ENCODE measurements around the gene NXPE1. TPM values are rescaled to one million over a fixed set of nuclear protein-coding genes. Genes with fewer than 3 reads are reported as not detected.

The NXPE1 gene
- total and polyA plus RNA-seq, 9 of the 15 experiments (the other 6 are each of a cell fraction or from before 2014, with no cell fraction given), result not detected

DNA sequence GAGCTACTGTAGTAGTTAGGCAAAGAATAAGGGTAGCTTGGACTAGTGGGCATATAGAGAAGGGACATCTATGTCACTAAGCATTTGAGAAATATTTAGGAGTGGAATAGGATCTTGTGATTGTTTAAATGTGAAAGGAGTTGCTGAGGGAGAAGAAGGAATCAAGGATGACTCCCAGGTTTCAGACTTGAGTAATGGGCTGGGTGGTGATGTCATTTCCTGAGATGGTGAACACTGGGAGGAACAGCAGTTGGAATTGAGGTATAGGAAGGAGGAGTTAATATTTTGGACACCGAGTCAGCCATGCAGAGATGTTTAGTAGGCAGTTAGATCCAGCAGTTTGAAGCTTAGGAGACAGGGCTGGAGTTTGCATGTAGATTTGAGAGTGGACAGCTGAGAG lies 80.3 kb downstream of the NXPE1 start:
- 0% methylated on average over 1 of the region's 1 CpG for WGBS (ENCODE audit: insufficient coverage, low coverage, missing lambda C conversion rate)
- intact Hi-C loops (cut with micrococcal nuclease), result loop anchor here (2.0 kb wide), 1 partner anchor 139 kb away; no protein-coding TSS in a partner anchor
- Histone ChIP-seq H3K79me2 (ENCODE audit: control insufficient read depth, insufficient read depth, low read length) (no peaks in the 10 kb centered on the region), H3K9ac (ENCODE audit: insufficient read depth in 1 of 2, low read depth in 2 of 2, low read length in 2 of 2) (no peak overlapping the region), H3K4me3 (no peak overlapping the region), H3K27ac (ENCODE audit: extremely low read depth, low read depth, low read length) (no peak overlapping the region), H3K9me1 (ENCODE audit: control insufficient read depth, insufficient read depth, low read length) (no peaks in the 10 kb centered on the region), H3K27me3 (ENCODE audit: control insufficient read depth in 2 of 2, insufficient read depth in 2 of 2, low read length in 2 of 2) (no peaks in the 10 kb centered on the region; a peak in 1 of 5 replicates), H3K4me2 (ENCODE audit: insufficient read depth, low read length) (no peak overlapping the region), H2AFZ (ENCODE audit: low read depth, low read length) (no peak overlapping the region), H4K20me1 (replicated peaks; ENCODE audit: control insufficient read depth, insufficient read depth, low read length) (no peaks in the 10 kb centered on the region), H3K9me3 (replicated peaks; ENCODE audit: control insufficient read depth, insufficient read depth, low read depth, low read length) (no peaks in the 10 kb centered on the region; the same call in 1 of the 2 replicates), H3K36me3 (ENCODE audit: control insufficient read depth, insufficient read depth, low read length) (no peaks in the 10 kb centered on the region), H3K4me1 (replicated peaks in 1 of 2; ENCODE audit: control insufficient read depth in 2 of 2, insufficient read depth in 2 of 2, low read length in 2 of 2) (no peaks in the 10 kb centered on the region; a peak in 1 of 5 replicates)
- BruUV-seq (replicated peaks), result no TSS peak
- FAIRE-seq (no peak), DNase-seq (ENCODE audit: extremely low read depth in 1 of 4, low spot score in 3 of 4) (no peak), ATAC-seq (no peak)
- POLR2A ChIA-PET, result interaction anchor here (0.8 kb wide), 1 partner anchor 31 kb away, joined by 3 read pairs; no protein-coding TSS in a partner anchor
- CTCF ChIA-PET (ENCODE audit: low intra/inter-chr PET ratio), result no interaction called here
- in situ Hi-C loops (cut with MboI), result no loop called here
- TF ChIP-seq CAMTA2 (CRISPR knock-in tag; conservative IDR thresholded peaks at IDR 0.05), result no peak
- no peak for TF ChIP-seq WHSC1 (IDR thresholded peaks at IDR 0.05; ENCODE audit: low read length)
- TF ChIP-seq, protein P1, sequence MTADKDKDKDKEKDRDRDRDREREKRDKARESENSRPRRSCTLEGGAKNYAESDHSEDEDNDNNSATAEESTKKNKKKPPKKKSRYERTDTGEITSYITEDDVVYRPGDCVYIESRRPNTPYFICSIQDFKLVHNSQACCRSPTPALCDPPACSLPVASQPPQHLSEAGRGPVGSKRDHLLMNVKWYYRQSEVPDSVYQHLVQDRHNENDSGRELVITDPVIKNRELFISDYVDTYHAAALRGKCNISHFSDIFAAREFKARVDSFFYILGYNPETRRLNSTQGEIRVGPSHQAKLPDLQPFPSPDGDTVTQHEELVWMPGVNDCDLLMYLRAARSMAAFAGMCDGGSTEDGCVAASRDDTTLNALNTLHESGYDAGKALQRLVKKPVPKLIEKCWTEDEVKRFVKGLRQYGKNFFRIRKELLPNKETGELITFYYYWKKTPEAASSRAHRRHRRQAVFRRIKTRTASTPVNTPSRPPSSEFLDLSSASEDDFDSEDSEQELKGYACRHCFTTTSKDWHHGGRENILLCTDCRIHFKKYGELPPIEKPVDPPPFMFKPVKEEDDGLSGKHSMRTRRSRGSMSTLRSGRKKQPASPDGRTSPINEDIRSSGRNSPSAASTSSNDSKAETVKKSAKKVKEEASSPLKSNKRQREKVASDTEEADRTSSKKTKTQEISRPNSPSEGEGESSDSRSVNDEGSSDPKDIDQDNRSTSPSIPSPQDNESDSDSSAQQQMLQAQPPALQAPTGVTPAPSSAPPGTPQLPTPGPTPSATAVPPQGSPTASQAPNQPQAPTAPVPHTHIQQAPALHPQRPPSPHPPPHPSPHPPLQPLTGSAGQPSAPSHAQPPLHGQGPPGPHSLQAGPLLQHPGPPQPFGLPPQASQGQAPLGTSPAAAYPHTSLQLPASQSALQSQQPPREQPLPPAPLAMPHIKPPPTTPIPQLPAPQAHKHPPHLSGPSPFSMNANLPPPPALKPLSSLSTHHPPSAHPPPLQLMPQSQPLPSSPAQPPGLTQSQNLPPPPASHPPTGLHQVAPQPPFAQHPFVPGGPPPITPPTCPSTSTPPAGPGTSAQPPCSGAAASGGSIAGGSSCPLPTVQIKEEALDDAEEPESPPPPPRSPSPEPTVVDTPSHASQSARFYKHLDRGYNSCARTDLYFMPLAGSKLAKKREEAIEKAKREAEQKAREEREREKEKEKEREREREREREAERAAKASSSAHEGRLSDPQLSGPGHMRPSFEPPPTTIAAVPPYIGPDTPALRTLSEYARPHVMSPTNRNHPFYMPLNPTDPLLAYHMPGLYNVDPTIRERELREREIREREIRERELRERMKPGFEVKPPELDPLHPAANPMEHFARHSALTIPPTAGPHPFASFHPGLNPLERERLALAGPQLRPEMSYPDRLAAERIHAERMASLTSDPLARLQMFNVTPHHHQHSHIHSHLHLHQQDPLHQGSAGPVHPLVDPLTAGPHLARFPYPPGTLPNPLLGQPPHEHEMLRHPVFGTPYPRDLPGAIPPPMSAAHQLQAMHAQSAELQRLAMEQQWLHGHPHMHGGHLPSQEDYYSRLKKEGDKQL (CRISPR knock-in tag; IDR thresholded peaks at IDR 0.05; ENCODE audit: borderline replicate concordance), result no peak
- no peak for TF ChIP-seq NCOA4 (IDR thresholded peaks at IDR 0.05; ENCODE audit: partially characterized antibody)
- TF ChIP-seq ZC3H8 (IDR thresholded peaks at IDR 0.05), result no peak

Measured in K562 (cell line).